Breast epithelium (tissue), 4 donors: ENCODE data around the gene MAN1A1. TPM values are rescaled to one million over a fixed set of nuclear protein-coding genes. Genes with fewer than 3 reads are reported as not detected.

Source experiments
- DNase-seq, 2 donors: peaks; one replicate each; pipeline ENCODE4 v3.0.0-alpha.2; 2019; ENCODE audit warnings: low spot score in 2 of 2
- H3K27ac ChIP-seq, 2 donors: fragments of 200-600 bp; sonication (generic) in 1 of 2; one replicate each; pipeline ENCODE4 v1.5.1; 2016 to 2019; ENCODE audit warnings: mild to moderate bottlenecking in 1 of 2
- H3K27me3 ChIP-seq, 2 donors: fragments of 200-600 bp; sonication (generic) in 1 of 2; one replicate each; pipeline versions ENCODE4 v1.5.1 to v1.6.0; 2017 to 2019; ENCODE audit warnings: control low read depth in 1 of 2, mild to moderate bottlenecking in 1 of 2
- H3K36me3 ChIP-seq: fragments of 200-600 bp; one replicate; pipeline ENCODE4 v1.5.1; 2019
- H3K4me1 ChIP-seq, 2 donors: fragments of 200-600 bp; sonication (generic); one replicate each; pipeline ENCODE4 v1.5.1; 2016 to 2019; ENCODE audit warnings: control low read depth in 1 of 2
- H3K4me3 ChIP-seq, 3 donors: fragments of 200-600 bp; sonication (generic); 1 replicate in 2 of 3; 2 replicates in 1 of 3; pipeline ENCODE4 v1.5.1; 2016 to 2019; ENCODE audit warnings: mild to moderate bottlenecking in 3 of 3, moderate library complexity in 2 of 3
- H3K9me3 ChIP-seq, 2 donors: fragments of 200-600 bp; sonication (generic) in 1 of 2; one replicate each; pipeline ENCODE4 v1.5.1; 2016 to 2019; ENCODE audit warnings: control low read depth in 1 of 2
- CTCF ChIP-seq, 3 donors: fragments of 450-650 bp; IDR thresholded peaks; one replicate each; pipeline ENCODE4 v1.5.1; 2016 to 2017; ENCODE audit warnings: antibody characterized with exemption in 3 of 3, mild to moderate bottlenecking in 3 of 3, moderate library complexity in 3 of 3
- POLR2A ChIP-seq: fragments of 450-650 bp; IDR thresholded peaks from one replicate; pipeline ENCODE4 v1.6.1; 2016; ENCODE audit warnings: antibody characterized with exemption, mild to moderate bottlenecking, moderate library complexity
- POLR2AphosphoS5 ChIP-seq, 3 donors: sonication (generic); formaldehyde crosslinking; IDR thresholded peaks; one replicate each; pipeline ENCODE4 v1.6.1; 2017; ENCODE audit warnings: antibody characterized with exemption in 3 of 3
- intact Hi-C: fragments of 100-400 bp; cut with DNase I; formaldehyde crosslinking; loops from one replicate; pipeline ENCODE4 v1.15.1; 2023; ENCODE audit warnings: low total_unique reads
- total RNA-seq, 3 donors: library from RNA; depleted of rRNA; stranded (reverse); fragments of >200 nt; gene quantifications; one replicate each; pipeline ENCODE4 v1.1.0, GENCODE V29; 2016

MAN1A1 gene
- total RNA-seq, 3 donors from 2014 or later: 81.2 to 481 (median 104) TPM

DNA sequence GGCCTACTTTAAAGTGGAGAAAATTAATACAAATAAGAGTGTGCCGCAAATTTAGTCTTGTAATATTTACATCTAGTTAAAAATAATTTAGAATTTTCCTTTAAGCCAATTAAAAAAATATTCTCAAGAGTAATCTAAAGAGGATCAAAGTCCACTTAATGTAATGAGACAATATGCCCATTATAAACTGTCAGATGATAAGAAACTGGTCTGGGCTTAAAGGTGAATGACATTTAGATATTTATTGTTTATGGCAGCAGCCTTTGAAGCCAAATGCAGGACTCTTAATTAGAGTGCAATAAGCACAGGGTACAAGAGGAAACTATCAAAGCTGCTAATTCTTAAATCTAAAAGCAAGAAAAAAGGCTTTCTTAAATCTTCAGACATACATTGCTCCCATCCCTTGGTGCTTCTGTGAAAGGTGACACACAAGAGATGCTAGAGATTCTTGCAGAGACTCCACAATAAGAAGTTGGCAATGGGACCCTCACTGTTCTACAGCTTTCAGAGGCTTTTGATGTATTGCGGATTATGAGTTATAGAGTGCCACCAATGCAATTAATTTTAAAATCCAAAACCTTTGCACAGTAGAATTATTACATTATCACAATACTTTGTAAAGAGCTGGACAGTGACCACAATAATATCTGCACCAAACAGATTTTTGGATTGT is 116.1 kb downstream of the MAN1A1 start:
- DNase-seq: no peak
- Histone ChIP-seq H3K4me3 (no peak overlapping the region), H3K4me1 (no peaks in the 10 kb centered on the region), H3K36me3 (no peaks in the 10 kb centered on the region), H3K27ac (no peak overlapping the region), H3K27me3 (no peaks in the 10 kb centered on the region), H3K9me3 (peaks cover 0 to 4% of the 10 kb centered on the region in 2 donors)
- no peak for TF ChIP-seq POLR2AphosphoS5 (IDR thresholded peaks at IDR 0.05)
- no peak for TF ChIP-seq CTCF (IDR thresholded peaks at IDR 0.05)
- no peak for TF ChIP-seq POLR2A
- intact Hi-C loops: no loop called here

GRCh38 chr6:119231394-119231793 is 118.2 kb downstream of the MAN1A1 start:
- intact Hi-C loops: no loop called here

DNA sequence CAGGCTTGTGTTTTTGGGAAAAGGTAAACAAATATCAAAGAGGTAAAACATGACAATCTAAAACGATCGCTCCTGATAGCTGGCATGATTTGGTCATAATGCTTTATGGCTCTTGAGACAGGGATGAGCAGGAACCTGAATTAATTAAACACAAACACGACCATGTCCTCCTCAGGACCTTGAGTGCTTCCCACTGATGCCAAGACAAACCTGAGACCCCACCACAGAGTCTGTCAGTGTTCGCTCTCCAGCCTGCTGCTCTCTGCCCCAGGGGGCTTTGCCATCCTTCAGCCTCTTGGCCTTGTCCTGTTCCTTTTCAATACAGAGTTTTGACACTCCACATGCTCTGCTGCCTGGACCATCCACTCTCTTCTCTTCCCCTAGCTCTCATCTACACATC is 119.4 kb downstream of the MAN1A1 start:
- no peak for DNase-seq
- H3K27ac ChIP-seq: no peak overlapping the region
- intact Hi-C loops: no loop called here
- no peaks in the 10 kb centered on the region for H3K27me3 ChIP-seq
- H3K9me3 ChIP-seq: no peaks in the 10 kb centered on the region
- H3K4me3 ChIP-seq: no peak overlapping the region
- no peaks in the 10 kb centered on the region for H3K36me3 ChIP-seq
- no peaks in the 10 kb centered on the region for H3K4me1 ChIP-seq
- no peak for TF ChIP-seq POLR2A

More at GRCh38 chr6:119231394-119231793, 118.2 kb downstream of the MAN1A1 start:
- Histone ChIP-seq H3K4me1 (no peaks in the 10 kb centered on the region), H3K27ac (no peak overlapping the region), H3K36me3 (no peaks in the 10 kb centered on the region), H3K27me3 (no peaks in the 10 kb centered on the region), H3K9me3 (peaks cover 0 to 3% of the 10 kb centered on the region in 2 donors), H3K4me3 (no peak overlapping the region)
- TF ChIP-seq POLR2AphosphoS5 (IDR thresholded peaks at IDR 0.05) (no peak), CTCF (IDR thresholded peaks at IDR 0.05) (no peak), POLR2A (no peak)
- no peak for DNase-seq

GRCh38 chr6:119227377-119227776 is 122.2 kb downstream of the MAN1A1 start:
- H3K27me3 ChIP-seq: no peaks in the 10 kb centered on the region
- TF ChIP-seq POLR2AphosphoS5 (IDR thresholded peaks at IDR 0.05) (no peak), CTCF (IDR thresholded peaks at IDR 0.05) (no peak), POLR2A (no peak)
- H3K4me3 ChIP-seq: no peak overlapping the region
- no peak overlapping the region for H3K27ac ChIP-seq
- H3K36me3 ChIP-seq: no peaks in the 10 kb centered on the region
- intact Hi-C loops: no loop called here
- no peaks in the 10 kb centered on the region for H3K9me3 ChIP-seq
- H3K4me1 ChIP-seq: no peaks in the 10 kb centered on the region
- no peak for DNase-seq

GRCh38 chr6:119226089-119226488 is 123.5 kb downstream of the MAN1A1 start:
- Histone ChIP-seq H3K4me3 (no peak overlapping the region), H3K27ac (no peak overlapping the region), H3K27me3 (no peaks in the 10 kb centered on the region), H3K4me1 (no peaks in the 10 kb centered on the region), H3K36me3 (no peaks in the 10 kb centered on the region), H3K9me3 (no peaks in the 10 kb centered on the region)
- TF ChIP-seq CTCF (IDR thresholded peaks at IDR 0.05): no peak
- TF ChIP-seq POLR2A: no peak
- TF ChIP-seq POLR2AphosphoS5 (IDR thresholded peaks at IDR 0.05): no peak
- DNase-seq: no peak
- intact Hi-C loops: no loop called here
